ACC112 (cell line): ENCODE data around the gene GALNT1.
A peak's percentile ranks its signal among the peaks of the same experiment; 100 is the strongest.

Experiments used
- H2AFZ ChIP-seq: fragments of 200-600 bp; sonication (generic); one replicate; pipeline ENCODE4 v1.6.0; 2017; ENCODE audit warnings: antibody characterized with exemption, low read length; ENCODE audit not compliant: unreplicated experiment
- H3K27ac ChIP-seq: fragments of 200-600 bp; sonication (generic); 2 replicates; pipeline ENCODE4 v1.5.1; 2014; ENCODE audit warnings: low read depth, mild to moderate bottlenecking, antibody characterized with exemption, low read length, moderate library complexity
- H3K27me3 ChIP-seq: fragments of 200-600 bp; sonication (generic); 2 replicates; pipeline ENCODE4 v1.6.1; 2014; ENCODE audit warnings: mild to moderate bottlenecking, antibody characterized with exemption, low read length, moderate library complexity, mixed read lengths; ENCODE audit not compliant: insufficient read depth
- H3K36me3 ChIP-seq: fragments of 200-600 bp; sonication (generic); 2 replicates; pipeline ENCODE4 v1.6.1; 2016; ENCODE audit warnings: mild to moderate bottlenecking, antibody characterized with exemption, low read length, moderate library complexity, mixed read lengths; ENCODE audit not compliant: insufficient read depth
- H3K4me1 ChIP-seq: fragments of 200-600 bp; sonication (generic); one replicate; pipeline ENCODE4 v1.6.1; 2016; ENCODE audit warnings: low read length, mixed read lengths; ENCODE audit not compliant: insufficient read depth, unreplicated experiment, control insufficient read depth
- H3K4me3 ChIP-seq: fragments of 200-600 bp; sonication (generic); 2 replicates; pipeline ENCODE4 v1.5.1; 2014; ENCODE audit warnings: mild to moderate bottlenecking, low read depth, low read length
- H3K79me2 ChIP-seq: fragments of 200-600 bp; sonication (generic); one replicate; pipeline ENCODE4 v1.6.0; 2016; ENCODE audit warnings: low read length; ENCODE audit not compliant: control insufficient read depth, unreplicated experiment, insufficient read depth

The GALNT1 gene

GRCh38 chr18:35713545-35713944 lies 132.0 kb downstream of the GALNT1 start:
- Histone ChIP-seq H3K27ac (no peak overlapping the region), H3K79me2 (no peaks in the 10 kb centered on the region), H3K36me3 (peaks cover 23% of the 10 kb centered on the region)

GRCh38 chr18:35714539-35714938 lies 133.0 kb downstream of the GALNT1 start:
- Histone ChIP-seq H3K27ac (no peak overlapping the region), H3K4me1 (no peaks in the 10 kb centered on the region), H3K4me3 (no peak overlapping the region), H3K79me2 (no peaks in the 10 kb centered on the region), H3K36me3 (peaks cover 21% of the 10 kb centered on the region), H3K27me3 (no peaks in the 10 kb centered on the region), H2AFZ (no peak overlapping the region)

More at GRCh38 chr18:35713545-35713944, 132.0 kb downstream of the GALNT1 start:
- no peaks in the 10 kb centered on the region for H3K27me3 ChIP-seq
- no peaks in the 10 kb centered on the region for H3K4me1 ChIP-seq
- no peak overlapping the region for H2AFZ ChIP-seq
- H3K4me3 ChIP-seq, result no peak overlapping the region

- H3K4me1 ChIP-seq, result no peaks in the 10 kb centered on the region
- peaks cover 15% of the 10 kb centered on the region for H3K36me3 ChIP-seq
- H3K27me3 ChIP-seq, result no peaks in the 10 kb centered on the region
- no peak overlapping the region for H3K4me3 ChIP-seq
- H3K79me2 ChIP-seq, result no peaks in the 10 kb centered on the region
- H3K27ac ChIP-seq, result no peak overlapping the region
- H2AFZ ChIP-seq, result no peak overlapping the region
Measured at GRCh38 chr18:35715139-35715538, 133.6 kb downstream of the GALNT1 start.

GRCh38 chr18:35716169-35716831 lies 134.8 kb downstream of the GALNT1 start:
- Histone ChIP-seq H3K79me2 (no peaks in the 10 kb centered on the region), H3K27ac (no peak overlapping the region), H2AFZ (no peak overlapping the region), H3K4me3 (no peak overlapping the region), H3K27me3 (no peaks in the 10 kb centered on the region), H3K4me1 (no peaks in the 10 kb centered on the region), H3K36me3 (peaks cover 10% of the 10 kb centered on the region)

GRCh38 chr18:35717182-35717581 lies 135.6 kb downstream of the GALNT1 start:
- H3K4me3 ChIP-seq, result no peak overlapping the region
- H3K27ac ChIP-seq, result no peak overlapping the region
- no peak overlapping the region for H2AFZ ChIP-seq
- H3K27me3 ChIP-seq, result no peaks in the 10 kb centered on the region
- peaks cover 10% of the 10 kb centered on the region for H3K36me3 ChIP-seq
- no peaks in the 10 kb centered on the region for H3K4me1 ChIP-seq
- H3K79me2 ChIP-seq, result no peaks in the 10 kb centered on the region

- H2AFZ ChIP-seq, result no peak overlapping the region
Measured at GRCh38 chr18:35721431-35722081, 140.0 kb downstream of the GALNT1 start.

GRCh38 chr18:35728676-35729075 lies 147.1 kb downstream of the GALNT1 start:
- Histone ChIP-seq H3K79me2 (no peaks in the 10 kb centered on the region), H3K4me3 (no peak overlapping the region), H3K27ac (no peak overlapping the region), H3K36me3 (no peaks in the 10 kb centered on the region), H2AFZ (no peak overlapping the region), H3K27me3 (peaks cover 13% of the 10 kb centered on the region), H3K4me1 (no peaks in the 10 kb centered on the region)

More at GRCh38 chr18:35721431-35722081, 140.0 kb downstream of the GALNT1 start:
- H3K79me2 ChIP-seq, result no peaks in the 10 kb centered on the region
- H3K36me3 ChIP-seq, result no peaks in the 10 kb centered on the region
- H3K27ac ChIP-seq, result no peak overlapping the region
- no peaks in the 10 kb centered on the region for H3K4me1 ChIP-seq
- no peak overlapping the region for H3K4me3 ChIP-seq
- H3K27me3 ChIP-seq, result peaks cover 13% of the 10 kb centered on the region

GRCh38 chr18:35729991-35730668 lies 148.6 kb downstream of the GALNT1 start:
- Histone ChIP-seq H3K79me2 (no peaks in the 10 kb centered on the region), H2AFZ (peak overlapping the region; percentile 68), H3K4me3 (peak overlapping the region; percentile 74), H3K36me3 (no peaks in the 10 kb centered on the region), H3K27me3 (peaks cover 6% of the 10 kb centered on the region), H3K27ac (no peak overlapping the region), H3K4me1 (no peaks in the 10 kb centered on the region)

- Histone ChIP-seq H3K79me2 (no peaks in the 10 kb centered on the region), H3K27me3 (peaks cover 4% of the 10 kb centered on the region), H3K27ac (no peak overlapping the region), H3K36me3 (no peaks in the 10 kb centered on the region), H3K4me3 (peak overlapping the region; percentile 74), H2AFZ (peak overlapping the region; percentile 68), H3K4me1 (no peaks in the 10 kb centered on the region)
Measured at GRCh38 chr18:35730691-35731370, 149.3 kb downstream of the GALNT1 start.

- no peaks in the 10 kb centered on the region for H3K4me1 ChIP-seq
- H3K4me3 ChIP-seq, result no peak overlapping the region
- no peaks in the 10 kb centered on the region for H3K79me2 ChIP-seq
- H2AFZ ChIP-seq, result no peak overlapping the region
- H3K27ac ChIP-seq, result no peak overlapping the region
- H3K27me3 ChIP-seq, result peaks cover 11% of the 10 kb centered on the region
- H3K36me3 ChIP-seq, result no peaks in the 10 kb centered on the region
Measured at GRCh38 chr18:35731701-35732100, 150.2 kb downstream of the GALNT1 start.
